ENCODE measurements around the gene MCC. TPM values are rescaled to one million over a fixed set of nuclear protein-coding genes. Genes with fewer than 3 reads are reported as not detected.

MCC gene
- total and polyA plus RNA-seq, 2 donors (not counting 1 experiment from before 2014, with no cell fraction given), result 0.09 to 0.32 TPM

DNA sequence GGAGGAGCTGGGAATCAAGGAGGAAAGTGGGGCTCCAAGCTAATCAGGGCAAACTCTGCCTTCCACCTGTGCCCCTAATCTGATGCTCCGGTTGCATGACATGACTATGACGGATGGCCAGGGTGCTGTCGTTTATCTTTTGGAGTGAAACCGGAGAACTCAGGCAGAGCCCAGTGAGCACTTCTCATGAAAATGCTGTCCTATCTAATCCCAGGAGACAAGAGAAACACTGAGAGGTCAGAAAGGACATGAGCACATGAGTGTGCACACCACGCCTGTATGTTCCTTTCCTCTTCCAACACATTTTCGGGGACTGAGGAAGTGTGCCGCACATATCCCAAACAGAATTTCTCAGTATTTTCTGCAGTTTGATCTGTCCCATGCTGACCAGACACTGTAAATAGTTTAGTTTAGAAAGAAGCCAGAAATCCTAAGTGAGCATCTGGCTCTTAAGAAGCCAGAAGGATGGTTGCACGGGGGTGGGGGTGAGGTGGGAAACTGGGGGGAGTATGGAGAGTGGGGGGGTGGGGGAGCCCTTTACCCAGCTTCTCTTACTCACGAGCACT, 270.6 kb downstream of the MCC start:
- no peaks in the 10 kb centered on the region for H3K79me2 ChIP-seq (ENCODE audit: control insufficient read depth, insufficient read depth, low read length)
- H4K20me1 ChIP-seq (ENCODE audit: control insufficient read depth, insufficient read depth, low read length, poor library complexity, severe bottlenecking), result no peaks in the 10 kb centered on the region
- H3K27me3 Mint-ChIP-seq, result peaks cover 11% of the 10 kb centered on the region
- ChIA-PET POLR2A (no interaction called here), CTCF (no interaction called here)
- H3K9ac ChIP-seq (ENCODE audit: low read length), result no peak overlapping the region
- WGBS (ENCODE audit: insufficient coverage), result 97% methylated on average over 4 of the region's 9 CpGs
- H3K4me3 ChIP-seq (ENCODE audit: control extremely low read depth in 1 of 5, extremely low read depth in 1 of 5, insufficient read depth in 1 of 5, low read depth in 2 of 5, low read length in 4 of 5), result no peak overlapping the region
- H3K27me3 ChIP-seq (replicated peaks in 1 of 4; ENCODE audit: control extremely low read depth in 1 of 4, control insufficient read depth in 3 of 4, insufficient read depth in 4 of 4, low read length in 3 of 4), result no peaks in the 10 kb centered on the region
- DNase-seq, result no peak
- no peak overlapping the region for H3K4me3 Mint-ChIP-seq
- no peaks in the 10 kb centered on the region for H3K4me1 ChIP-seq (ENCODE audit: control insufficient read depth in 2 of 2, insufficient read depth in 2 of 2, low read length in 2 of 2)
- no peaks in the 10 kb centered on the region for H3K36me3 ChIP-seq (replicated peaks in 1 of 2; ENCODE audit: control extremely low read depth in 1 of 2, control insufficient read depth in 1 of 2, extremely low read depth in 1 of 2, insufficient read depth in 2 of 2, low read length in 1 of 2)
- no peaks in the 10 kb centered on the region for H3K4me1 Mint-ChIP-seq
- no peaks in the 10 kb centered on the region for H3K9me3 Mint-ChIP-seq (ENCODE audit: insufficient read depth)
- no peak overlapping the region for H3K27ac ChIP-seq (ENCODE audit: low read length in 2 of 2)
- H3K27ac Mint-ChIP-seq, result no peak overlapping the region
- H2AFZ ChIP-seq (ENCODE audit: insufficient read depth, low read depth, low read length, poor library complexity, severe bottlenecking), result no peak overlapping the region
- intact Hi-C loops (cut with micrococcal nuclease), result no loop called here
- ATAC-seq (ENCODE audit: low read depth), result no peak
- no peak overlapping the region for H3K4me2 ChIP-seq (replicated peaks; ENCODE audit: low read depth, low read length, poor library complexity, severe bottlenecking)
- no peaks in the 10 kb centered on the region for H3K9me3 ChIP-seq (ENCODE audit: control extremely low read depth in 1 of 3, control insufficient read depth in 2 of 3, insufficient read depth in 1 of 3, low read length in 2 of 3)
- TF ChIP-seq EZH2 (IDR thresholded peaks at IDR 0.05; ENCODE audit: borderline replicate concordance, insufficient read depth, low read depth, low read length, poor library complexity, severe bottlenecking), result no peak
- TF ChIP-seq, protein P1, sequence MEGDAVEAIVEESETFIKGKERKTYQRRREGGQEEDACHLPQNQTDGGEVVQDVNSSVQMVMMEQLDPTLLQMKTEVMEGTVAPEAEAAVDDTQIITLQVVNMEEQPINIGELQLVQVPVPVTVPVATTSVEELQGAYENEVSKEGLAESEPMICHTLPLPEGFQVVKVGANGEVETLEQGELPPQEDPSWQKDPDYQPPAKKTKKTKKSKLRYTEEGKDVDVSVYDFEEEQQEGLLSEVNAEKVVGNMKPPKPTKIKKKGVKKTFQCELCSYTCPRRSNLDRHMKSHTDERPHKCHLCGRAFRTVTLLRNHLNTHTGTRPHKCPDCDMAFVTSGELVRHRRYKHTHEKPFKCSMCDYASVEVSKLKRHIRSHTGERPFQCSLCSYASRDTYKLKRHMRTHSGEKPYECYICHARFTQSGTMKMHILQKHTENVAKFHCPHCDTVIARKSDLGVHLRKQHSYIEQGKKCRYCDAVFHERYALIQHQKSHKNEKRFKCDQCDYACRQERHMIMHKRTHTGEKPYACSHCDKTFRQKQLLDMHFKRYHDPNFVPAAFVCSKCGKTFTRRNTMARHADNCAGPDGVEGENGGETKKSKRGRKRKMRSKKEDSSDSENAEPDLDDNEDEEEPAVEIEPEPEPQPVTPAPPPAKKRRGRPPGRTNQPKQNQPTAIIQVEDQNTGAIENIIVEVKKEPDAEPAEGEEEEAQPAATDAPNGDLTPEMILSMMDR (IDR thresholded peaks at IDR 0.05), result no peak

DNA sequence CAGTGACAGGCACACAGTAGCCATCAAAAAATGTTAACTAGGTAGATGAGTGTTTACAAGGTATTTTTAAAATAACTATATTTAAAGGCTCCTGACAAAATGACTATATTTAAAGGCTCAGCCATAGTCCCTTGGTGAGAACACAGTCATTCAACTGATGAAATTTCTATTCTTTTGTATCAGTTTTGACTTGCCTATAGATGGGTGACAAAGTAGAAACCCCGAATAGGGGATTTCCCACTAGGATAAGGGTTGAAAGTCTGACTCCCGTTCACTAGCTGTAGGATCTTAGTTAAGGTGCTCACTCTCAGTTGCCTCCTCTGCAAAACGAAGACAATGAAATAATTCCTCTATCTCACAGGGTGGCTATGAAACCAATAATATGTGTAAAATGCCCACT, 271.7 kb downstream of the MCC start:
- Mint-ChIP-seq H3K9me3 (ENCODE audit: insufficient read depth) (no peaks in the 10 kb centered on the region), H3K27me3 (peaks cover 8% of the 10 kb centered on the region), H3K4me1 (no peaks in the 10 kb centered on the region), H3K27ac (no peak overlapping the region), H3K4me3 (no peak overlapping the region)
- TF ChIP-seq, protein P1 (IDR thresholded peaks at IDR 0.05), result no peak
- no peak for TF ChIP-seq EZH2 (IDR thresholded peaks at IDR 0.05; ENCODE audit: borderline replicate concordance, insufficient read depth, low read depth, low read length, poor library complexity, severe bottlenecking)
- DNase-seq (no peak), ATAC-seq (ENCODE audit: low read depth) (no peak)
- H3K79me2 ChIP-seq (ENCODE audit: control insufficient read depth, insufficient read depth, low read length), result no peaks in the 10 kb centered on the region
- H3K27ac ChIP-seq (ENCODE audit: low read length in 2 of 2), result no peak overlapping the region
- H3K4me2 ChIP-seq (replicated peaks; ENCODE audit: low read depth, low read length, poor library complexity, severe bottlenecking), result no peak overlapping the region
- no peaks in the 10 kb centered on the region for H3K9me3 ChIP-seq (ENCODE audit: control extremely low read depth in 1 of 3, control insufficient read depth in 2 of 3, insufficient read depth in 1 of 3, low read length in 2 of 3)
- WGBS (ENCODE audit: insufficient coverage), result no CpG with 5 or more reads among the region's 3 CpGs
- no peak overlapping the region for H2AFZ ChIP-seq (ENCODE audit: insufficient read depth, low read depth, low read length, poor library complexity, severe bottlenecking)
- intact Hi-C loops (cut with micrococcal nuclease), result no loop called here
- no peaks in the 10 kb centered on the region for H3K4me1 ChIP-seq (ENCODE audit: control insufficient read depth in 2 of 2, insufficient read depth in 2 of 2, low read length in 2 of 2)
- POLR2A ChIA-PET, result no interaction called here
- H4K20me1 ChIP-seq (ENCODE audit: control insufficient read depth, insufficient read depth, low read length, poor library complexity, severe bottlenecking), result no peaks in the 10 kb centered on the region
- peaks cover 0 to 3% (median 0%) of the 10 kb centered on the region in 4 experiments for H3K27me3 ChIP-seq (replicated peaks in 1 of 4; ENCODE audit: control extremely low read depth in 1 of 4, control insufficient read depth in 3 of 4, insufficient read depth in 4 of 4, low read length in 3 of 4)
- H3K4me3 ChIP-seq (ENCODE audit: control extremely low read depth in 1 of 5, extremely low read depth in 1 of 5, insufficient read depth in 1 of 5, low read depth in 2 of 5, low read length in 4 of 5), result no peak overlapping the region
- no peak overlapping the region for H3K9ac ChIP-seq (ENCODE audit: low read length)
- no peaks in the 10 kb centered on the region for H3K36me3 ChIP-seq (replicated peaks in 1 of 2; ENCODE audit: control extremely low read depth in 1 of 2, control insufficient read depth in 1 of 2, extremely low read depth in 1 of 2, insufficient read depth in 2 of 2, low read length in 1 of 2)
- CTCF ChIA-PET, result no interaction called here

All from B cell (primary cell).